ENCODE data around the gene TMC4. TPM values are rescaled to one million over a fixed set of nuclear protein-coding genes. Genes with fewer than 3 reads are reported as not detected.

TMC4 gene
- total RNA-seq, 3 donors from 2014 or later, result 0.48 to 41.6 (median 38.0) TPM

DNA sequence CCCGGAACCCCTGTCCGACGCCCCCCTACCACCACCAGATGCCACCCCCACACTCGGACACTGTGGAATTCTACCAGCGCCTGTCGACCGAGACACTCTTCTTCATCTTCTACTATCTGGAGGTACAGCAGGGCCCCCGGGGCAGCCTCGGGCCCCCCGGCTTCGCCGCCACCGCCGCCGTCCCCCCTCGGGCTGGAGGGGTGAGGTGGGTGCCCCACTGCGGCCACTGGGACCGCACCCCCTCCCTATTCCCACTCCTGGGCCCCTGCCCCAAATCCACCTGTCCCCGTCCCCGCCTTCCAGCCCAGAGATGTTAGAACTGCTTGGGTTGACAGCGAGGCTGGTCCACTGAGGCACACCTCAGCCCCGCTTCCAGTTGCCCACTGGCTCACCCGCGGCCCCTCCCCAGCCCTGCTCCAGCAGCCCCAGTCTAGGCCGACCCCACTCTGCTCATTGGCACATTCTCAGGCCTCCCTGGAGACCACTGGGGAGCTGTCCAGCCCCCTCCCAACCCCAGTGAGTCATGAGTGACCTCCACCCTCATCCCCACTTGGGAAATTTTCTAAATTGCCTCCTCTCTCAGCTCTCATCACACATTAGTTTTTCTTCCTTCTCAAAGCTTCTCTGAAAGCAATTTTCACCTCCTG is 20.0 kb downstream of the TMC4 start:
- Histone ChIP-seq H3K27me3 (no peaks in the 10 kb centered on the region), H3K27ac (peak overlapping the region in 1 of 2 donors; percentile 70), H3K4me3 (no peak overlapping the region), H3K4me1 (no peaks in the 10 kb centered on the region), H3K9me3 (no peaks in the 10 kb centered on the region), H3K36me3 (peaks cover 4% of the 10 kb centered on the region)
- TF ChIP-seq POLR2A (IDR thresholded peaks at IDR 0.05) (no peak), POLR2AphosphoS5 (IDR thresholded peaks at IDR 0.05) (no peak)
- TF ChIP-seq, protein P1, sequence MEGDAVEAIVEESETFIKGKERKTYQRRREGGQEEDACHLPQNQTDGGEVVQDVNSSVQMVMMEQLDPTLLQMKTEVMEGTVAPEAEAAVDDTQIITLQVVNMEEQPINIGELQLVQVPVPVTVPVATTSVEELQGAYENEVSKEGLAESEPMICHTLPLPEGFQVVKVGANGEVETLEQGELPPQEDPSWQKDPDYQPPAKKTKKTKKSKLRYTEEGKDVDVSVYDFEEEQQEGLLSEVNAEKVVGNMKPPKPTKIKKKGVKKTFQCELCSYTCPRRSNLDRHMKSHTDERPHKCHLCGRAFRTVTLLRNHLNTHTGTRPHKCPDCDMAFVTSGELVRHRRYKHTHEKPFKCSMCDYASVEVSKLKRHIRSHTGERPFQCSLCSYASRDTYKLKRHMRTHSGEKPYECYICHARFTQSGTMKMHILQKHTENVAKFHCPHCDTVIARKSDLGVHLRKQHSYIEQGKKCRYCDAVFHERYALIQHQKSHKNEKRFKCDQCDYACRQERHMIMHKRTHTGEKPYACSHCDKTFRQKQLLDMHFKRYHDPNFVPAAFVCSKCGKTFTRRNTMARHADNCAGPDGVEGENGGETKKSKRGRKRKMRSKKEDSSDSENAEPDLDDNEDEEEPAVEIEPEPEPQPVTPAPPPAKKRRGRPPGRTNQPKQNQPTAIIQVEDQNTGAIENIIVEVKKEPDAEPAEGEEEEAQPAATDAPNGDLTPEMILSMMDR (IDR thresholded peaks at IDR 0.05), result no peak
- DNase-seq (ENCODE audit: low spot score in 2 of 2), result no peak
- intact Hi-C loops (cut with DNase I; ENCODE audit: low total_unique reads), result no loop called here

DNA sequence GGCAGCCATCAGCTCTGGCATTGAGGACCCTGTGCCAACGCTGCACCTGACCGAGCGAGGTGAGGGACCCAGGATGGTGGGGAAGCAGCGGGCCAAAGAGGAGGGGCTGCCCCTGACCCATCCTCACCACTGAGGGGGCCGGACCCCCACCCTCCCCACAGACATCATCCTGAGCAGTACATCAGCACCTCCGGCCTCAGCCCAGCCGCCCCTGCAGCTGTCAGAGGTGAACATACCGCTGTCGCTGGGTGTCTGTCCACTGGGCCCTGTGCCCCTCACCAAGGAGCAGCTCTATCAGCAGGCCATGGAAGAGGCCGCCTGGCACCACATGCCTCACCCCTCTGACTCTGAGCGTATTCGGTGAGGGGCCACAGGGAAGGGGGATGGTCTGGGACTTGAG is 20.7 kb downstream of the TMC4 start:
- Histone ChIP-seq H3K27me3 (no peaks in the 10 kb centered on the region), H3K36me3 (peaks cover 4% of the 10 kb centered on the region), H3K4me1 (no peaks in the 10 kb centered on the region), H3K27ac (no peak overlapping the region), H3K9me3 (no peaks in the 10 kb centered on the region), H3K4me3 (no peak overlapping the region)
- no peak for DNase-seq (ENCODE audit: low spot score in 2 of 2)
- intact Hi-C loops (cut with DNase I; ENCODE audit: low total_unique reads), result no loop called here
- TF ChIP-seq POLR2AphosphoS5 (IDR thresholded peaks at IDR 0.05), result no peak

DNA sequence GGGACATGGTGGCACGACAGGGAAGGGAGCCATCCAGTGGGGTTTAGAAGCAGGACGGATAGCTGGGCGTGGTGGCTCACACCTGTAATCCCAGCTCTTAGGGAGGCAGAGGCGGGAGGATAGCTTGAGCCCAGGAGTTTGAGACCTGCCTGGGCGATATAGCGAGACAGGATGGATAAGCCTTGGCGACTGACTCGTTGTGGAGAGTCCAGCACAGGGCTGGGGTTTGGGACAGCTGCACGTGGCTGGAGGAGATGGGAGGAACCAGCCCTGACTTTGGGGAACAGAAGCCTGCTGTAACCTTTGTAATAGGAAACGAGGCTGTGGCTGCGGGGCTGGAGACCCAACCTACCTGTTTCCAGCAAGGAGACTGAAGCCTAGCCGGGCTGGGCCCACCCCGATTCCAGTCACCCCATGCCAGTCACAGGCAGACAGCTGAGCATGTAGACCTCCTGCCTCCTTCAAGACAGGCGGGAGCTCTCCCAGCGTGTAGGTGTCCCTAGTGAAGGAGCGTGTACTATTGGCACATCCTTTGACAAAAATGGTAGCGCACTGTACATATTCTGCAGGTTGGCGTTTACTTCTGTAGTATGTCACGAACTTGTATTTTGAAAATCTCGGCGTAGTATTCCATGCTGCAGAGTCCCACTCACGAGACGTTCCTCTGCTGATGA is 21.5 kb downstream of the TMC4 start:
- Histone ChIP-seq H3K36me3 (peaks cover 4% of the 10 kb centered on the region), H3K4me3 (no peak overlapping the region)
- TF ChIP-seq, protein P1 (IDR thresholded peaks at IDR 0.05), result no peak
- TF ChIP-seq POLR2AphosphoS5 (IDR thresholded peaks at IDR 0.05) (no peak), POLR2A (IDR thresholded peaks at IDR 0.05) (no peak)

DNA sequence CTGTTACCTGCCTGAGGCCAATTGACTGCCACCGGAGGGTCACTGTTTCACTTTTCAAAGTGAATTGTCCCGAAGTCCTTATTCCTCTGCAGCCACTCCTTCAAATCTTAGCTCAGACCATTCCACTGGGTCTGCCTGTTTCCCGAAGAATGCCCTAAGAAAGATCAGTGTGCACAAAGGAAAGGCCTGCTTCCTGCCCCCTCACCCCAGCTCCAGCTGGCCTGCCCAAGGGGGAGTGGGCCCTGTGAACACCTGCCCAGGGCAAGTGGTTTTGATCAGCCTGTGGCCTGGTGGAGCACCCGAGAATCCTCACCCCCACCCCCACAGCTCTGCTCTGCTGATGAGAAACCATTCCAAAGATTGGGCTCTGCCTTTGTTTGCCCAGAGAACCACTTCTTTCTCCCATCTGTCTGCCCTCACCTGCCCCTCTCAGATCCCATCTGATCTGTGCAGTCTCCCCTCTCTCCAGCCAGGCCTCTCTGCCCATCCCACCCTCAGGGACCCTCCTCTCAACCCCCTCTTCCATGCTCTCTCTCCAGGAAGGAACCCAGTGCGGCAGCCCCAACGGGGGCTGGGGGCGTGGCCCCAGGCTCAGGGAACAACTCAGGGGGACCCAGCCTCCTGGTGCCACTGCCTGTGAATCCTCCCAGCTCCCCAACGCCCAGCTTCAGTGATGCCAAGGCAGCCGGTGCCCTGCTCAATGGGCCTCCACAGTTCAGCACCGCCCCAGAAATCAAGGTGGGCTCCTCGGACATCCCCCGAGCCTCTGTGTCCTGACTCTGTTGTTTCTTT is 23.7 kb downstream of the TMC4 start:
- Histone ChIP-seq H3K27me3 (no peaks in the 10 kb centered on the region), H3K4me3 (no peak overlapping the region), H3K9me3 (no peaks in the 10 kb centered on the region), H3K4me1 (no peaks in the 10 kb centered on the region), H3K27ac (no peak overlapping the region), H3K36me3 (peaks cover 12% of the 10 kb centered on the region)
- no peak for TF ChIP-seq POLR2A (IDR thresholded peaks at IDR 0.05)
- TF ChIP-seq, protein P1 (IDR thresholded peaks at IDR 0.05), result no peak
- TF ChIP-seq POLR2AphosphoS5 (IDR thresholded peaks at IDR 0.05), result no peak
- DNase-seq (ENCODE audit: low spot score in 2 of 2), result no peak
- intact Hi-C loops (cut with DNase I; ENCODE audit: low total_unique reads), result no loop called here

More for the DNA sequence above, 21.5 kb downstream of the TMC4 start:
- no peak overlapping the region for H3K27ac ChIP-seq
- intact Hi-C loops (cut with DNase I; ENCODE audit: low total_unique reads), result no loop called here
- no peak for DNase-seq (ENCODE audit: low spot score in 2 of 2)
- no peaks in the 10 kb centered on the region for H3K4me1 ChIP-seq
- H3K9me3 ChIP-seq, result no peaks in the 10 kb centered on the region
- H3K27me3 ChIP-seq, result no peaks in the 10 kb centered on the region

DNA sequence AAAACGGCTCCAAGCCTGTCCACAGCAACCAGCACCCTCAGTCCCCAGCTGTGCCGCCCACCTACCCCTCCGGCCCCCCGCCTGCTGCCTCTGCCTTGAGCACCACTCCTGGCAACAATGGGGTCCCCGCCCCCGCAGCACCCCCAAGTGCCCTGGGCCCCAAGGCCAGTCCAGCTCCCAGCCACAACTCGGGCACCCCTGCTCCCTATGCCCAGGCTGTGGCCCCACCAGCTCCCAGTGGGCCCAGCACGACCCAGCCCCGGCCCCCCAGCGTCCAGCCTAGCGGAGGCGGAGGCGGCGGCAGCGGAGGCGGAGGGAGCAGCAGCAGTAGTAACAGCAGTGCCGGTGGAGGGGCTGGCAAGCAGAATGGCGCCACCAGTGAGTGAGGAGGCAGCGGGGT is 24.8 kb downstream of the TMC4 start:
- no peaks in the 10 kb centered on the region for H3K27me3 ChIP-seq
- H3K36me3 ChIP-seq, result peaks cover 22% of the 10 kb centered on the region
- H3K4me1 ChIP-seq, result no peaks in the 10 kb centered on the region
- intact Hi-C loops (cut with DNase I; ENCODE audit: low total_unique reads), result no loop called here
- H3K27ac ChIP-seq, result no peak overlapping the region
- H3K4me3 ChIP-seq, result no peak overlapping the region
- no peak for TF ChIP-seq POLR2A (IDR thresholded peaks at IDR 0.05)
- TF ChIP-seq POLR2AphosphoS5 (IDR thresholded peaks at IDR 0.05), result no peak
- DNase-seq (ENCODE audit: low spot score in 2 of 2), result no peak
- no peaks in the 10 kb centered on the region for H3K9me3 ChIP-seq

DNA sequence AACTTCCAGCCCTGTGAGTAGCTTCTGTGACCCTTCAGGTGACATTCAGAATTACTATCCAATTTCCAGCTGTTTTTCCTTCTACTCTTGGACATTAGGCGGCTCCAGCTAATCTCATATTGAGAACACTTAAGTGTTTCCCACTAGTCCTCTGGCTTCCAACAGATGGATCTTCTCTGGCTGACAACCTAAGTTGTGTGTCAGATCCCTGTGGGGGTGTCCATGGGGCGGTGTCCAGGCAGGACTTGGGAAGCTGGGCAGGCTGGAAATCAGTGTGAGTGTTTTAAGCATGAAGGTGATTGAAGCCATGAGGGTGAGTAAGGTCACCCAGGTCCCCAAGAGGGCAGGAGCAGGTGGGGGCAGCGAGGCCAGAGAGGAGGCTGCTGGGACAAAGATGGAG is 25.3 kb downstream of the TMC4 start:
- no peaks in the 10 kb centered on the region for H3K9me3 ChIP-seq
- intact Hi-C loops (cut with DNase I; ENCODE audit: low total_unique reads), result no loop called here
- H3K27me3 ChIP-seq, result no peaks in the 10 kb centered on the region
- no peak overlapping the region for H3K27ac ChIP-seq
- H3K4me3 ChIP-seq, result no peak overlapping the region
- H3K36me3 ChIP-seq, result peaks cover 22% of the 10 kb centered on the region
- no peaks in the 10 kb centered on the region for H3K4me1 ChIP-seq
- no peak for TF ChIP-seq POLR2AphosphoS5 (IDR thresholded peaks at IDR 0.05)
- no peak for TF ChIP-seq POLR2A (IDR thresholded peaks at IDR 0.05)
- TF ChIP-seq, protein P1 (IDR thresholded peaks at IDR 0.05), result no peak
- no peak for DNase-seq (ENCODE audit: low spot score in 2 of 2)
